Ectodermal cell (in vitro differentiated cells): Measurements from ENCODE around the gene ANLN.

Experiments
- H3K27ac ChIP-seq: 2 replicates; pipeline ENCODE4 v1.7.0; 2013; ENCODE audit warnings: mild to moderate bottlenecking, low read depth, low read length; ENCODE audit not compliant: insufficient read depth, poor library complexity, severe bottlenecking
- H3K27me3 ChIP-seq: 2 replicates; pipeline ENCODE4 v1.7.0; 2013; ENCODE audit warnings: mild to moderate bottlenecking, low read length; ENCODE audit not compliant: insufficient read depth, control insufficient read depth, poor library complexity, severe bottlenecking
- H3K36me3 ChIP-seq: one replicate; pipeline ENCODE4 v1.7.0; 2013; ENCODE audit warnings: low read length; ENCODE audit not compliant: control insufficient read depth, insufficient read depth
- H3K4me1 ChIP-seq: one replicate; pipeline ENCODE4 v1.7.0; 2013; ENCODE audit warnings: low read length; ENCODE audit not compliant: control insufficient read depth, insufficient read depth
- H3K4me3 ChIP-seq: 2 replicates; pipeline ENCODE4 v1.7.0; 2013; ENCODE audit warnings: low read depth, low read length, control low read depth; ENCODE audit not compliant: insufficient read depth
- H3K9me3 ChIP-seq: 2 replicates; pipeline ENCODE4 v1.7.0; 2013; ENCODE audit warnings: mild to moderate bottlenecking, low read length, moderate library complexity; ENCODE audit not compliant: control insufficient read depth
- WGBS, 2 experiments: methylation state at CpG; one replicate each; pipeline ENCODE4 v1.1.7; 2013; ENCODE audit warnings: missing lambda C conversion rate in 2 of 2; 5-methylcytosine and 5-hydroxymethylcytosine counted together

Gene ANLN

GRCh38 chr7:36360244-36360643, 29.4 kb upstream of the ANLN start:
- Histone ChIP-seq H3K27ac (no peak overlapping the region), H3K9me3 (no peaks in the 10 kb centered on the region), H3K4me1 (peaks cover 3% of the 10 kb centered on the region), H3K4me3 (no peak overlapping the region), H3K36me3 (no peaks in the 10 kb centered on the region), H3K27me3 (peaks cover 82% of the 10 kb centered on the region)
- WGBS, 2 experiments = 0% methylated on average over 3 to 4 of the region's 4 CpGs

GRCh38 chr7:36361227-36361626, 28.4 kb upstream of the ANLN start:
- Histone ChIP-seq H3K4me1 (peaks cover 3% of the 10 kb centered on the region), H3K27me3 (peaks cover 91% of the 10 kb centered on the region), H3K4me3 (no peak overlapping the region), H3K27ac (no peak overlapping the region), H3K36me3 (no peaks in the 10 kb centered on the region), H3K9me3 (no peaks in the 10 kb centered on the region)
- 53 to 57% methylated on average over 2 to 4 of the region's 4 CpGs for whole genome bisulfite sequencing, 2 experiments

GRCh38 chr7:36363515-36363914, 26.1 kb upstream of the ANLN start:
- H3K27me3 ChIP-seq = peaks cover 95% of the 10 kb centered on the region
- H3K9me3 ChIP-seq = no peaks in the 10 kb centered on the region
- 71 to 95% methylated on average over 1 of the region's 1 CpG for WGBS, 2 experiments
- H3K36me3 ChIP-seq = no peaks in the 10 kb centered on the region
- no peak overlapping the region for H3K27ac ChIP-seq
- H3K4me1 ChIP-seq = peaks cover 3% of the 10 kb centered on the region
- no peak overlapping the region for H3K4me3 ChIP-seq

GRCh38 chr7:36366005-36366717, 23.5 kb upstream of the ANLN start:
- H3K27ac ChIP-seq = no peak overlapping the region
- H3K4me1 ChIP-seq = no peaks in the 10 kb centered on the region
- WGBS, 2 experiments = 77% methylated on average over 11 to 12 of the region's 12 CpGs
- peak overlapping the region; percentile 81 for H3K4me3 ChIP-seq
- no peaks in the 10 kb centered on the region for H3K36me3 ChIP-seq
- no peaks in the 10 kb centered on the region for H3K9me3 ChIP-seq
- H3K27me3 ChIP-seq = peaks cover 78% of the 10 kb centered on the region

- 1% methylated on average over 96 of the region's 96 CpGs for WGBS, 2 experiments
- Histone ChIP-seq H3K27ac (no peak overlapping the region), H3K4me3 (peak overlapping the region; percentile 81)
These were observed 22.7 kb upstream of the ANLN start for GRCh38 chr7:36366718-36367560.

GRCh38 chr7:36367561-36368077, 22.0 kb upstream of the ANLN start:
- Histone ChIP-seq H3K4me1 (no peaks in the 10 kb centered on the region), H3K27ac (no peak overlapping the region), H3K27me3 (peaks cover 64% of the 10 kb centered on the region), H3K36me3 (no peaks in the 10 kb centered on the region), H3K4me3 (peak overlapping the region; percentile 81), H3K9me3 (no peaks in the 10 kb centered on the region)
- WGBS, 2 experiments = 73 to 84% methylated on average over 15 to 16 of the region's 16 CpGs

More at GRCh38 chr7:36366718-36367560, 22.7 kb upstream of the ANLN start:
- Histone ChIP-seq H3K27me3 (peaks cover 70% of the 10 kb centered on the region), H3K9me3 (no peaks in the 10 kb centered on the region), H3K4me1 (no peaks in the 10 kb centered on the region), H3K36me3 (no peaks in the 10 kb centered on the region)

GRCh38 chr7:36368496-36368895, 21.2 kb upstream of the ANLN start:
- Histone ChIP-seq H3K4me1 (no peaks in the 10 kb centered on the region), H3K27ac (no peak overlapping the region), H3K9me3 (no peaks in the 10 kb centered on the region), H3K4me3 (no peak overlapping the region), H3K27me3 (peaks cover 55% of the 10 kb centered on the region), H3K36me3 (no peaks in the 10 kb centered on the region)
- WGBS, 2 experiments = 69 to 77% methylated on average over 3 of the region's 3 CpGs

GRCh38 chr7:36369171-36369570, 20.5 kb upstream of the ANLN start:
- H3K4me1 ChIP-seq = no peaks in the 10 kb centered on the region
- H3K4me3 ChIP-seq = no peak overlapping the region
- 80% methylated on average over 1 of the region's 1 CpG; no CpG with 5 or more reads in 1 of the 2 experiments for WGBS, 2 experiments
- peaks cover 48% of the 10 kb centered on the region for H3K27me3 ChIP-seq
- H3K9me3 ChIP-seq = no peaks in the 10 kb centered on the region
- no peak overlapping the region for H3K27ac ChIP-seq
- no peaks in the 10 kb centered on the region for H3K36me3 ChIP-seq

GRCh38 chr7:36370046-36370445, 19.6 kb upstream of the ANLN start:
- no peak overlapping the region for H3K4me3 ChIP-seq
- H3K27me3 ChIP-seq = peaks cover 39% of the 10 kb centered on the region
- no peaks in the 10 kb centered on the region for H3K36me3 ChIP-seq
- H3K9me3 ChIP-seq = no peaks in the 10 kb centered on the region
- WGBS, 2 experiments = 93 to 97% methylated on average over 2 of the region's 2 CpGs
- no peaks in the 10 kb centered on the region for H3K4me1 ChIP-seq
- H3K27ac ChIP-seq = no peak overlapping the region

- no peaks in the 10 kb centered on the region for H3K36me3 ChIP-seq
- H3K27me3 ChIP-seq = peaks cover 19% of the 10 kb centered on the region
- H3K4me1 ChIP-seq = no peaks in the 10 kb centered on the region
- no peak overlapping the region for H3K27ac ChIP-seq
- H3K4me3 ChIP-seq = no peak overlapping the region
- no peaks in the 10 kb centered on the region for H3K9me3 ChIP-seq
- 89 to 91% methylated on average over 4 of the region's 4 CpGs for WGBS, 2 experiments
These were observed 17.5 kb upstream of the ANLN start for GRCh38 chr7:36372156-36372555.
